NCI-H2227 (cell line): Measurements from ENCODE around the gene PPAN.

Experiments used
- DNase-seq: peaks from one replicate; lab custom pipeline; 2025; ENCODE audit not compliant: unreplicated experiment; lab: John Stamatoyannopoulos, UW

PPAN gene, protein sequence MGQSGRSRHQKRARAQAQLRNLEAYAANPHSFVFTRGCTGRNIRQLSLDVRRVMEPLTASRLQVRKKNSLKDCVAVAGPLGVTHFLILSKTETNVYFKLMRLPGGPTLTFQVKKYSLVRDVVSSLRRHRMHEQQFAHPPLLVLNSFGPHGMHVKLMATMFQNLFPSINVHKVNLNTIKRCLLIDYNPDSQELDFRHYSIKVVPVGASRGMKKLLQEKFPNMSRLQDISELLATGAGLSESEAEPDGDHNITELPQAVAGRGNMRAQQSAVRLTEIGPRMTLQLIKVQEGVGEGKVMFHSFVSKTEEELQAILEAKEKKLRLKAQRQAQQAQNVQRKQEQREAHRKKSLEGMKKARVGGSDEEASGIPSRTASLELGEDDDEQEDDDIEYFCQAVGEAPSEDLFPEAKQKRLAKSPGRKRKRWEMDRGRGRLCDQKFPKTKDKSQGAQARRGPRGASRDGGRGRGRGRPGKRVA

DNA sequence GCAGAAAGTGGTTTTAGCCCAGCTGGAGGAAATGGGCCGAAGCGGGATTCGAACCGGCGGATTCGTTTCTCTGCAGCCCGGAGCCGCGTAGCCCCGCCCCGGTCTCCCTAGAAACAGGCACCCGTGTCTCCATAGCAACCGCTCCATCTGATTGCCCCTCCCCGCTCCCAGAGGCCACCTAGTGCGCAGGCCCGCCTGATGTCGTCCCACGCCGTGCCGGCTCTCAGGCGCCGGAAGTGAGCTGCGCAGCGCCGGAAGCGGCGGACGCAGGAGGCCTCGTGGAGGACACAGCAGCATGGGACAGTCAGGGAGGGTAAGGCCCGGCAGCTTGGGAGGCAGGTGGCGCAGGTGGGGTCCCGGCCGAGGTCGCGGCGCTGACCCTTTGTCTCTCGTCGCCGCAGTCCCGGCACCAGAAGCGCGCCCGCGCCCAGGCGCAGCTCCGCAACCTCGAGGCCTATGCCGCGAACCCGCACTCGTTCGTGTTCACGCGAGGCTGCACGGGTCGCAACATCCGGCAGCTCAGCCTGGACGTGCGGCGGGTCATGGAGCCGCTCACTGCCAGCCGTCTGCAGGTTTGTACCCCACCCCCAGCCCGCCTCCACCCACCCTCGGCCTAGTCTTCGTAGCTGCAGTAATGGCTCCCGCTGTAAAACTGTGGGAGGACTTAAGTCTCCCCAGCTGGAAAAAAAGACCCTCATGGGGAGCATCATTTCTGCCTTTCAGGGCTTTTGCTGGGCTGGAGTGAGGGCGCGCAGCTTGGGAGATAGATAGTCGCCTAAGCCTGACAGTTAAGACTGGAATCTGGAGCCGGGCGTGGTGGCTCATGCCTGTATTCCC, at the start of gene PPAN:
PPAN (plus strand) TSS at position 263 of the 837 bp plus-strand sequence; CDS start at position 296, 33 bp downstream.
- peak; percentile 97 for DNase-seq

DNA sequence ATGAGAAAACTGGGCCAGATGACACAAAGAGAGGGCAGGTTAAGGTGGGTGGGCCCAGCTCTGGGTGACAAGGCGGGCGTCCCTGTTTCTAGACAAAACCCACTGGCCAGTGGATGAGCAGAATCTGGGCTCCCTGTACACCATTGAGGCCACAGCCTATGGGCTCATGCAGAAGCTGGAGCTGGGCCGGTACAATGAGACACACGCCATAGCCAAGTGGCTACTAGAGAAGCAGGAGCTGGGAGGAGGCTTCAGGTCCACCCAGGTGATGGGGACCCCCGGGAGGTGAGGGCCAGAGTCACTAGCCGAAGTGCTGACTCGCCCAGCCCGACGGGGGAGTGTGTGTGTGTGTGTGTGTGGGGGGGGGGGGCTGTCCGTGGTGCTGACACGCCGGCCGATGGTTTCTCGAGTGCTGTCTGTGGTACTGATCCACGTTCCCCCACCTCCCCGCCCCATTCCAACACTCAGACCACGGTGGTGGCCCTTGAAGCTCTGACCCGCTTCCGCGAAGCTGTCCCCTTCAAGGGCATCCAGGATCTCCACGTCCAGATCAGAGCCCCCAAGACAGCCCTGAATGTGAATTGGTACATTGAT, 44.3 kb upstream of the PPAN start:
- no peak for DNase-seq

- DNase-seq = no peak
Observed at GRCh38 chr19:10068205-10068604, 38.0 kb upstream of the PPAN start.

GRCh38 chr19:10069046-10069445, 37.1 kb upstream of the PPAN start:
- no peak for DNase-seq

GRCh38 chr19:10070730-10071446, 35.3 kb upstream of the PPAN start:
- DNase-seq = no peak

- DNase-seq = no peak
Observed at GRCh38 chr19:10074153-10074552, 32.0 kb upstream of the PPAN start.

GRCh38 chr19:10076535-10076934, 29.6 kb upstream of the PPAN start:
- no peak for DNase-seq

DNA sequence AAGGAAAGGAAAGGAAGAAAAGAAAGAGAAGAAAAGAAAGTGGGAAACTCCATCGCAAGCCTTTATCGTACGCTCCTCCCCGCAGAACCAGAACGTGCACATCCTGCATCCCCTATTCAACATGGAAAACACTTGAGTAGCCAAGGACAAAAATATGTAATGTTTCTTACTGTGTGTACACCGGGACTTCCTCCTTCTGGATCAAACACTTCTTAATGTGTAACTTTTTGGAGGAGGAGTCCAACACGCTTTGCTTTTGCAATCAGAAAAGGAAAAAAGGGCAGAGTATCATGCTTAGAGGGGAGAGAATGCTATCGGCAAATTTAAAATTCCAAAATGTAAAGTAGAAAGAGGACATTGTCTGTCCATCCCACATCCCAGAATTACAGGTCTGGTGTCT, 27.8 kb upstream of the PPAN start:
- no peak for DNase-seq

- no peak for DNase-seq
Observed at GRCh38 chr19:10079031-10079453, 27.1 kb upstream of the PPAN start.

- DNase-seq = no peak
Observed at GRCh38 chr19:10083911-10084310, 22.3 kb upstream of the PPAN start.

GRCh38 chr19:10084803-10085202, 21.4 kb upstream of the PPAN start:
- DNase-seq = no peak

GRCh38 chr19:10085641-10086590, 20.2 kb upstream of the PPAN start, which contains the start of gene SHFL:
Gene SHFL (plus strand): TSS chr19:10086317. CDS start chr19:10086428, 111 bp downstream.
- DNase-seq = peak; percentile 60

GRCh38 chr19:10086591-10087192, 19.5 kb upstream of the PPAN start:
- no peak for DNase-seq

- no peak for DNase-seq
Observed at GRCh38 chr19:10087296-10088061, 18.7 kb upstream of the PPAN start.

- no peak for DNase-seq
Observed at GRCh38 chr19:10088949-10089554, 17.1 kb upstream of the PPAN start.

DNA sequence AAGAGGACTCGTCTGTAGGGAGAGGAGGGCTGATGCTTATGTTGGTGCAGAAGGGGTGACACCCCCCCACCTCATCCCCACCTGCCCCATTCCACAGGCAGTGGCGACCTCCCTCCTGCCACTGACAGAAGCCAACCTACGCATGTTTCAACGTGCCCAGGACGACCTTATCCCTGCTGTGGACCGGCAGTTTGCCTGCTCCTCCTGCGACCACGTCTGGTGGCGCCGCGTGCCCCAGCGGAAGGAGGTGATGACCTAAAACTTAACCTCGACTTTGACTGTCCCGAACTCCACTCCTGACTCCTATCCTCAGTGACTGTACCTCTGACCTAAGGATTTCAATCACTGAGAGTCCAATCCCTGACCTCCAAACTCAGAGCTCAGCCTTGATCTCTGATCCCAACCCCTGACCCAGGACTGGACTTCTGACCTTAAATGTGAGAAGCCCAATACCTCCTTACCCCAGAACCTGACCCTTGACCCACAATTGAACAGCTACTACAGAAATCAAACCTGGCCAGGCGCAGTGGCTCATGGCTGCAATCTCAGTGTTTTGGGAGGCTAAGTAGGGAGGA, 16.3 kb upstream of the PPAN start:
- no peak for DNase-seq

DNA sequence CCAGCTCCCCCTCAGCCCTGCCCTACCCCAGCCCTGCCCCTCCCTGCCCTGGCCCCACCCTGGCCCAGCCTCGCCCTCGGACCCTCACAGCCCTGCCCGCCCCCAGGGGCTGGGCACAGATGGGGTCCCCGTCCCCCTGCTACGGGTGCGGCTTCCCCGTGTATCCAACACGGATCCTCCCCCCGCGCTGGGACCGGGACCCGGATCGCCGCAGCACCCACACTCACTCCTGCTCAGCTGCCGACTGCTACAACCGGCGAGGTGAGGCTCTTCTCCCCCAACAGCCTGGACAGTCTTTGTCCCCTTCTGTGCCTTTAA, 14.8 kb upstream of the PPAN start:
- no peak for DNase-seq
